ENCODE data around the gene CAMK1D. TPM values are rescaled to one million over a fixed set of nuclear protein-coding genes. Genes with fewer than 3 reads are reported as not detected.

Gene CAMK1D
- total RNA-seq, 3 donors from 2014 or later, result 4.4 to 17.3 (median 5.2) TPM

DNA sequence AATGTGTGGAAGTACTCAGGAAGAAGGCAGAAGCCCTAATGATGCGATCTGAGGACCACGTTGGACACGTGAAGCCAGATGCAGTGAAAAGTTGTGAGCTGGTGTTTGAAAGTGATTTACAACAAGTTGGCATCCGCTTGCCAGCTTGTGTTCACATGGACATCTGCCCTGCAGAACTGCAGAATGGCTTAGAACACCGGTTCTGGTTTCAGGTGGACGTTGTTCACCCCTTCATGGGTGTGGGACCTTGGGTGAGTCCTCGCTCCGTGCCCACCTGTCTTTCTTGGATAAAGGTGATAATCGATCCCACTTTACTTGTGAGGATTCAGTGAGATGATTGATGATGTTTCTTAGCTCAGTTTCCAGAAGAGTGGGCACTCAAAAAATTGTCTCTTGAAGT is 53.8 kb downstream of the CAMK1D start:
- intact Hi-C loops (cut with DNase I; ENCODE audit: low total_unique reads), result no loop called here
- Histone ChIP-seq H3K4me3 (no peak overlapping the region), H3K4me1 (no peaks in the 10 kb centered on the region), H3K27me3 (no peaks in the 10 kb centered on the region), H3K27ac (no peak overlapping the region), H3K9me3 (no peaks in the 10 kb centered on the region), H3K36me3 (no peaks in the 10 kb centered on the region)
- DNase-seq (ENCODE audit: low spot score in 2 of 2), result no peak
- TF ChIP-seq, protein P1, sequence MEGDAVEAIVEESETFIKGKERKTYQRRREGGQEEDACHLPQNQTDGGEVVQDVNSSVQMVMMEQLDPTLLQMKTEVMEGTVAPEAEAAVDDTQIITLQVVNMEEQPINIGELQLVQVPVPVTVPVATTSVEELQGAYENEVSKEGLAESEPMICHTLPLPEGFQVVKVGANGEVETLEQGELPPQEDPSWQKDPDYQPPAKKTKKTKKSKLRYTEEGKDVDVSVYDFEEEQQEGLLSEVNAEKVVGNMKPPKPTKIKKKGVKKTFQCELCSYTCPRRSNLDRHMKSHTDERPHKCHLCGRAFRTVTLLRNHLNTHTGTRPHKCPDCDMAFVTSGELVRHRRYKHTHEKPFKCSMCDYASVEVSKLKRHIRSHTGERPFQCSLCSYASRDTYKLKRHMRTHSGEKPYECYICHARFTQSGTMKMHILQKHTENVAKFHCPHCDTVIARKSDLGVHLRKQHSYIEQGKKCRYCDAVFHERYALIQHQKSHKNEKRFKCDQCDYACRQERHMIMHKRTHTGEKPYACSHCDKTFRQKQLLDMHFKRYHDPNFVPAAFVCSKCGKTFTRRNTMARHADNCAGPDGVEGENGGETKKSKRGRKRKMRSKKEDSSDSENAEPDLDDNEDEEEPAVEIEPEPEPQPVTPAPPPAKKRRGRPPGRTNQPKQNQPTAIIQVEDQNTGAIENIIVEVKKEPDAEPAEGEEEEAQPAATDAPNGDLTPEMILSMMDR (IDR thresholded peaks at IDR 0.05), result no peak
- TF ChIP-seq POLR2A (IDR thresholded peaks at IDR 0.05), result no peak
- TF ChIP-seq POLR2AphosphoS5 (IDR thresholded peaks at IDR 0.05), result no peak

DNA sequence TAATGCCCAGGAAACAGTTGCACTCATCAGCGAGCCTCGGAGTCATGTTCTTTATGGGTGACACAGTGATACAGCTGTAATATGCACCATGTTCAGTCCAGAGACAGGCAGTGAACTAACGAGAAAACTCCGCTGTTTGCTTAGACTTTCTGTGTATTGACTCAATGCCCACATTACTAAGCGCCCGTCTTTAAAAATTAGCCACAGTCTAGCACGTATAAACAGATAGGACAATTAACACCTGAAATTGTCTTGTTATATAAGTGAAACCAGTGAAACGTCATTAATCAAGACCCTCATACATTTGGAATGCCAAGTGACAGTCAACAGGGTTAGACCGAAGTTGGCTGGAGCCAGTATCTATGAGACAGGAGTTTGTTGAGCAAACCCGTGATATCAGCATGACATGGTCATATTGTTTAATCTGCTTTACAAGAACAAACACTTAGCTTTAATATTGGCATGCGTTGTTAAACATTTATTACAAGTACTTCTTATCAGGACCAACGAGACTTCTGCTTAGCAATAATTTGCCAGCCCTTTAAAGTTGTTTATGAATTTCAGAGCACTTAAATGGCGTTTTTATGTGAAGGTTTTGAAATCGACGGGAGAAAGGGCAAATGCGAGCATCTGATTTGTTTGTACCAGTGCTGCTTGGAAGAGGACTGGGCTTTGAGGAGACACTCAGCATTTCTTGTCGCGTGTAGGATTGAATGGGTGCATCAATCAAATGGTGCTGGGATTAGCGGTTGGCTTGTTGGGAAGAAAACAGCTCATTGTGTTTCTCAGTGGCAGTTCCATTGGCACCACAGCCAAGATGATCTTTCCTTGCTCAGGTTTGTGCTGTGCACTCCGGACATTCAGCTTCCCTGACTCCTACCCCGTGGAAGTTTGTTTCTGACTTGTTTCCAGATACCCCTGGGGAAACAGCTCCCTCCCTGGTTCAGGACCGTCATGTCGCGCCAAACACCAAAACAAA is 56.3 kb downstream of the CAMK1D start:
- TF ChIP-seq POLR2AphosphoS5 (IDR thresholded peaks at IDR 0.05) (no peak), POLR2A (IDR thresholded peaks at IDR 0.05) (no peak)
- TF ChIP-seq, protein P1 (IDR thresholded peaks at IDR 0.05), result no peak
- no peaks in the 10 kb centered on the region for H3K4me1 ChIP-seq
- H3K27ac ChIP-seq, result no peak overlapping the region
- intact Hi-C loops (cut with DNase I; ENCODE audit: low total_unique reads), result no loop called here
- no peaks in the 10 kb centered on the region for H3K27me3 ChIP-seq
- no peak overlapping the region for H3K4me3 ChIP-seq
- H3K9me3 ChIP-seq, result no peaks in the 10 kb centered on the region
- H3K36me3 ChIP-seq, result no peaks in the 10 kb centered on the region
- no peak for DNase-seq (ENCODE audit: low spot score in 2 of 2)

DNA sequence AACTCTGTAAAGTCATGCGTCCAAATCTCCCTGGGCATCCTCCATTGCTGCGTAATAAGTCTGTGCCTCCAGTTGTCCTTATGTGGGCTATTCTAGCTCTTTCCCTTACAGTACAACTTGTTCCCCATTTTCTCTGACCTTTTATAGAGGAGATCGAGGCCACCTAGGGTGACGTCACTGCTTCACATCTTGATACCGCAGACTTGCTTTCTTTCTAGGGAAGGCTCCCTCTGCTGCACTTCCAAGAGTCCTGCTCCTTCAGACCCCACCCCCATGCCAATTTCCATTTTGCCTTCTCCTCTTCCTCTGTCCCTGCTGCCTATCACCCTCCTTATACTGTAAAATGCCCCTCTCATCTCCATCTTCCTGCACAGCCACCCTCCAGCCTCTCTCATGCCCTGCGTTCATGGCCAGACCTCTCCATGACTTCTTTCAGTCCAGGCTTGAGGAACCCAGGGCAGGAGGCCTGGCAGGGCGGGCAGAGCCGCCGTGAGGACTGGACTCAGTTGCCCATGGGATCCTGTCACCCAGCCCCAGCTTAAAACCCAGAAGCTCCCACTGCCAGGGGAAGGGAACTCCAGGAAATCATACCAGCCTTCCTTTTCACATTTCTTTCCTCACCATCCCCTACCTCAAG is 57.5 kb downstream of the CAMK1D start:
- Histone ChIP-seq H3K27me3 (no peaks in the 10 kb centered on the region), H3K4me3 (no peak overlapping the region), H3K27ac (no peak overlapping the region), H3K9me3 (no peaks in the 10 kb centered on the region), H3K4me1 (no peaks in the 10 kb centered on the region), H3K36me3 (no peaks in the 10 kb centered on the region)
- DNase-seq (ENCODE audit: low spot score in 2 of 2), result no peak
- intact Hi-C loops (cut with DNase I; ENCODE audit: low total_unique reads), result no loop called here
- TF ChIP-seq, protein P1 (IDR thresholded peaks at IDR 0.05), result no peak
- TF ChIP-seq POLR2A (IDR thresholded peaks at IDR 0.05) (no peak), POLR2AphosphoS5 (IDR thresholded peaks at IDR 0.05) (no peak)

DNA sequence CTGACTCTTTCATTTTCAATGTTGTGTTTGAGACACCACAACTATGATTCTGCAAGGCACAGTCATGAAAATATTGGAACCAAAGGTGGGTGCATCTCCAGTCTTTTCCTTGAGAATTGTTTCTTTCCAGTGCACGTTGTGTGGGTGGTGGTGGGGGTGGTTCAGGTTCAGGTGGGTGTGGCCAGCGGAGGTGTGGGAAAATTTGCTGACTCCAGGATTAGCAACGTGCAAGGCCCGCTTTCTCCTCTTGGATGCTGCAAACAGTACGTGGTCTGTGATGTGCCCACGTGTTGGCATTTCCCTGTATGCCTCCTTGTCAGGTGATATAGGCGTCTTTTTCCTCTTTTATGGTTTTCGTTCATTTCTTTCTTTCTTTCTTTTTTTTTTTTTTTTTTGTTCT is 59.1 kb downstream of the CAMK1D start:
- Histone ChIP-seq H3K4me1 (no peaks in the 10 kb centered on the region), H3K36me3 (no peaks in the 10 kb centered on the region)
- DNase-seq (ENCODE audit: low spot score in 2 of 2), result no peak

More for the DNA sequence above, 59.1 kb downstream of the CAMK1D start:
- Histone ChIP-seq H3K4me3 (no peak overlapping the region), H3K27me3 (no peaks in the 10 kb centered on the region), H3K27ac (no peak overlapping the region), H3K9me3 (no peaks in the 10 kb centered on the region)
- intact Hi-C loops (cut with DNase I; ENCODE audit: low total_unique reads), result no loop called here
- TF ChIP-seq POLR2AphosphoS5 (IDR thresholded peaks at IDR 0.05) (no peak), POLR2A (IDR thresholded peaks at IDR 0.05) (no peak)
- TF ChIP-seq, protein P1 (IDR thresholded peaks at IDR 0.05), result no peak

All from breast epithelium (tissue), 4 donors.